IMR-90 (cell line): Measurements from ENCODE around the gene CSGALNACT2. TPM values are rescaled to one million over a fixed set of nuclear protein-coding genes. Genes with fewer than 3 reads are reported as not detected.

Experiments used
- ATAC-seq: fragments of 200-7000 bp; cut with Tn5 transposase; 2 replicates; pipeline ENCODE4 v1.9.1; 2020; ENCODE audit warnings: low read depth, mild to moderate bottlenecking, moderate library complexity
- BruUV-seq: library from RNA; stranded (reverse); fragments of 400-500 nt; replicated peaks from 2 replicates; lab custom pipeline; 2021; lab: Mats Ljungman, UMichigan
- CTCF ChIA-PET: fragments of 300-600 bp; formaldehyde crosslinking; extraction: SDS; loops from one replicate; lab custom pipeline; 2021; ENCODE audit warnings: antibody characterized with exemption; lab: Yijun Ruan, JAX
- POLR2A ChIA-PET: fragments of 300-600 bp; sonication (Branson Sonifier 250); formaldehyde crosslinking; loops from one replicate; lab custom pipeline; 2022; ENCODE audit warnings: antibody characterized with exemption; ENCODE audit not compliant: unreplicated experiment; lab: Charles Lee
- DNase-seq: peaks from one replicate; pipeline ENCODE4 v3.0.0; 2013
- H2AFZ ChIP-seq: replicated peaks from 2 replicates; pipeline ENCODE3; 2013; ENCODE audit warnings: low read length, mild to moderate bottlenecking; ENCODE audit not compliant: poor library complexity
- H2AK5ac ChIP-seq: 2 replicates; pipeline ENCODE4 v1.6.1; 2013; ENCODE audit warnings: low read depth, low read length, inconsistent platforms
- H2AK9ac ChIP-seq: replicated peaks from 2 replicates; pipeline ENCODE3; 2013; ENCODE audit warnings: mild to moderate bottlenecking, low read depth, low read length, moderate library complexity; ENCODE audit not compliant: poor library complexity
- H2BK120ac ChIP-seq: 2 replicates; pipeline ENCODE4 v1.6.1; 2013; ENCODE audit warnings: low read depth, low read length, inconsistent platforms
- H2BK15ac ChIP-seq: 3 replicates; pipeline ENCODE4 v1.6.1; 2013; ENCODE audit warnings: low read depth, low read length, inconsistent platforms
- H2BK20ac ChIP-seq: 2 replicates; pipeline ENCODE4 v1.6.1; 2013; ENCODE audit warnings: low read depth, mild to moderate bottlenecking, inconsistent platforms, low read length, moderate library complexity
- H2BK5ac ChIP-seq: 2 replicates; pipeline ENCODE4 v1.6.1; 2013; ENCODE audit warnings: mild to moderate bottlenecking, low read depth, low read length, inconsistent platforms; ENCODE audit not compliant: poor library complexity, severe bottlenecking
- H3K14ac ChIP-seq: replicated peaks from 2 replicates; pipeline ENCODE4 v1.6.1; 2013; ENCODE audit warnings: low read depth, low read length, inconsistent platforms
- H3K18ac ChIP-seq: 2 replicates; pipeline ENCODE4 v1.6.1; 2013; ENCODE audit warnings: low read depth, low read length, control low read depth
- H3K23ac ChIP-seq: 2 replicates; pipeline ENCODE4 v1.6.1; 2013; ENCODE audit warnings: low read depth, low read length, inconsistent platforms
- H3K27ac ChIP-seq: 2 replicates; pipeline ENCODE4 v1.5.1; 2013; ENCODE audit warnings: mild to moderate bottlenecking, control low read depth, low read length; ENCODE audit not compliant: insufficient read depth
- H3K27me3 ChIP-seq: 2 replicates; pipeline ENCODE4 v1.6.1; 2013; ENCODE audit warnings: low read length; ENCODE audit not compliant: control insufficient read depth, insufficient read depth
- H3K36me3 ChIP-seq: 2 replicates; pipeline ENCODE4 v1.6.1; 2013; ENCODE audit warnings: low read length, mixed read lengths; ENCODE audit not compliant: control insufficient read depth, insufficient read depth
- H3K4ac ChIP-seq: 2 replicates; pipeline ENCODE4 v1.6.1; 2013; ENCODE audit warnings: low read depth, low read length, inconsistent platforms
- H3K4me1 ChIP-seq: 2 replicates; pipeline ENCODE4 v1.6.1; 2013; ENCODE audit warnings: low read length, mixed read lengths; ENCODE audit not compliant: control insufficient read depth, insufficient read depth
- H3K4me2 ChIP-seq: 2 replicates; pipeline ENCODE4 v1.6.1; 2013; ENCODE audit warnings: low read depth, mild to moderate bottlenecking, control low read depth, low read length, moderate library complexity
- H3K4me3 ChIP-seq: 2 replicates; pipeline ENCODE4 v1.5.1; 2013; ENCODE audit warnings: low read depth, mild to moderate bottlenecking, control low read depth, low read length, moderate library complexity; ENCODE audit not compliant: insufficient read depth
- H3K56ac ChIP-seq: 2 replicates; pipeline ENCODE4 v1.6.1; 2013; ENCODE audit warnings: low read length, inconsistent platforms; ENCODE audit not compliant: insufficient read depth; ENCODE audit errors: extremely low read depth
- H3K79me1 ChIP-seq, 2 experiments: 2 replicates each; pipeline ENCODE4 v1.6.1; 2013; ENCODE audit warnings: low read length in 2 of 2, inconsistent platforms in 1 of 2, low read depth in 1 of 2
- H3K9ac ChIP-seq: 2 replicates; pipeline ENCODE4 v1.6.1; 2013; ENCODE audit warnings: low read depth, low read length, control low read depth
- H3K9me1 ChIP-seq: 2 replicates; pipeline ENCODE4 v1.6.1; 2013; ENCODE audit warnings: low read length, inconsistent platforms; ENCODE audit not compliant: insufficient read depth
- H3K9me3 ChIP-seq: 2 replicates; pipeline ENCODE4 v1.6.1; 2013; ENCODE audit warnings: low read length; ENCODE audit not compliant: control insufficient read depth, insufficient read depth
- H4K20me1 ChIP-seq: 2 replicates; pipeline ENCODE4 v1.6.1; 2013; ENCODE audit warnings: low read length, inconsistent platforms; ENCODE audit not compliant: insufficient read depth
- H4K5ac ChIP-seq: 2 replicates; pipeline ENCODE4 v1.6.1; 2013; ENCODE audit warnings: mild to moderate bottlenecking, low read depth, low read length, control low read depth
- H4K8ac ChIP-seq, 2 experiments: 2 replicates each; pipeline ENCODE4 v1.6.1; 2013; ENCODE audit warnings: low read depth in 2 of 2, low read length in 2 of 2, control low read depth in 1 of 2, inconsistent platforms in 1 of 2
- H4K91ac ChIP-seq: 2 replicates; pipeline ENCODE4 v1.6.1; 2013; ENCODE audit warnings: low read depth, low read length, inconsistent platforms; ENCODE audit not compliant: insufficient read depth
- CTCF ChIP-seq: conservative IDR thresholded peaks from 2 replicates; pipeline ENCODE4 v1.5.1; 2012; ENCODE audit warnings: mild to moderate bottlenecking, low read depth, low read length, improper control_type of control experiment
- ELK1 ChIP-seq: fragments of 150-350 bp; IDR thresholded peaks from 2 replicates; pipeline ENCODE4 v1.6.1; 2016; ENCODE audit warnings: low read depth, mild to moderate bottlenecking, low read length, moderate library complexity, borderline replicate concordance
- FOS ChIP-seq: fragments of 150-350 bp; IDR thresholded peaks from 2 replicates; pipeline ENCODE4 v1.6.1; 2016; ENCODE audit warnings: low read depth, low read length
- MAFK ChIP-seq: IDR thresholded peaks from 2 replicates; pipeline ENCODE4 v1.6.1; 2012; ENCODE audit warnings: low read depth, low read length, improper control_type of control experiment
- MAZ ChIP-seq: IDR thresholded peaks from 2 replicates; pipeline ENCODE4 v1.6.1; 2012; ENCODE audit warnings: low read depth, mild to moderate bottlenecking, low read length, improper control_type of control experiment, moderate library complexity, borderline replicate concordance
- MXI1 ChIP-seq: IDR thresholded peaks from 2 replicates; pipeline ENCODE4 v1.6.1; 2012; ENCODE audit warnings: low read depth, mild to moderate bottlenecking, low read length, moderate library complexity, borderline replicate concordance
- NFE2L2 ChIP-seq: fragments of 150-350 bp; IDR thresholded peaks from 2 replicates; pipeline ENCODE4 v1.6.1; 2016; ENCODE audit warnings: low read depth, mild to moderate bottlenecking, low read length
- POLR2A ChIP-seq: IDR thresholded peaks from 2 replicates; pipeline ENCODE4 v1.6.1; 2012; ENCODE audit warnings: mild to moderate bottlenecking, low read depth, low read length
- RFX5 ChIP-seq: IDR thresholded peaks from 2 replicates; pipeline ENCODE4 v1.8.0; 2012; ENCODE audit warnings: low read depth, mild to moderate bottlenecking, low read length, moderate library complexity
- WGBS, 2 experiments: methylation state at CpG; one replicate each; pipeline versions ENCODE4 v1.1.5 to v1.1.7; 2013; ENCODE audit warnings: missing lambda C conversion rate in 2 of 2; ENCODE audit not compliant: insufficient read length in 1 of 2; ENCODE audit errors: extremely low coverage in 2 of 2; 5-methylcytosine and 5-hydroxymethylcytosine counted together
- dilution Hi-C: fragments of 300-500 bp; cut with HindIII; formaldehyde crosslinking; loops from one replicate; pipeline ENCODE4 v1.14.3; 2018; ENCODE audit warnings: low sequenced_read_pairs; ENCODE audit not compliant: unreplicated experiment
- in situ Hi-C: fragments of 300-500 bp; cut with MboI; formaldehyde crosslinking; loops from 3 replicates; pipeline ENCODE4 v1.14.3; 2019; ENCODE audit warnings: low sequenced_read_pairs, inconsistent platforms, mixed read lengths
- intact Hi-C: fragments of 100-400 bp; cut with micrococcal nuclease; formaldehyde crosslinking; loops from 2 replicates; pipeline ENCODE4 v1.10.0; 2022
- polyA plus RNA-seq, 3 experiments: library from polyadenylated mRNA; depleted of rRNA; stranded (reverse); fragments of >200 nt; gene quantifications; 2 replicates each; pipeline ENCODE4 v1.2.3, GENCODE V29; 2012; ENCODE audit warnings: low replicate concordance in 1 of 3
- total RNA-seq: library from RNA; depleted of rRNA; stranded (reverse); fragments of >200 nt; gene quantifications from 2 replicates; pipeline ENCODE4 v1.2.3, GENCODE V29; 2012

CSGALNACT2 gene
- total and polyA plus RNA-seq, 2 of the 4 experiments (the other 2 are of a cell fraction): 6.5 to 13.1 TPM

GRCh38 chr10:43120929-43121314 is 17.3 kb upstream of the CSGALNACT2 start (continued):
- TF ChIP-seq CTCF: no peak
- no peak for TF ChIP-seq NFE2L2
- no peak for TF ChIP-seq MXI1

GRCh38 chr10:43121444-43121843 is 16.8 kb upstream of the CSGALNACT2 start:
- no peak overlapping the region for H3K23ac ChIP-seq
- H2BK20ac ChIP-seq: no peak overlapping the region
- H3K36me3 ChIP-seq: no peaks in the 10 kb centered on the region
- peaks cover 36% of the 10 kb centered on the region for H3K27me3 ChIP-seq
- H2AK9ac ChIP-seq: no peak overlapping the region
- no TSS peak for BruUV-seq
- no peak overlapping the region for H3K27ac ChIP-seq
- ChIA-PET CTCF (no interaction called here), POLR2A (no interaction called here)
- no CpG with 5 or more reads among the region's 1 CpG for WGBS, 2 experiments
- no peaks in the 10 kb centered on the region for H3K4me1 ChIP-seq
- no peak overlapping the region for H4K91ac ChIP-seq
- intact Hi-C loops (no loop called here), dilution Hi-C loops (no loop called here), in situ Hi-C loops (no loop called here)
- peak; percentile 15; the same call in 1 of the 2 replicates for ATAC-seq
- H3K4me2 ChIP-seq: no peak overlapping the region
- H3K9ac ChIP-seq: no peak overlapping the region
- H4K5ac ChIP-seq: no peak overlapping the region
- no peak overlapping the region for H3K4me3 ChIP-seq
- no peak overlapping the region for H2AFZ ChIP-seq
- no peaks in the 10 kb centered on the region for H3K79me1 ChIP-seq
- no peak overlapping the region for H4K8ac ChIP-seq
- H3K4ac ChIP-seq: no peak overlapping the region
- no peak overlapping the region for H2BK15ac ChIP-seq
- no peak overlapping the region for H3K56ac ChIP-seq
- no peak overlapping the region for H3K14ac ChIP-seq
- H3K18ac ChIP-seq: no peak overlapping the region
- H4K20me1 ChIP-seq: no peaks in the 10 kb centered on the region
- DNase-seq: no peak
- 0 out of 2 replicates have a peak, but pooled peaks cover 4% of the 10 kb centered on the region for H3K9me1 ChIP-seq
- H2BK5ac ChIP-seq: no peak overlapping the region
- TF ChIP-seq MAZ (no peak), MAFK (no peak), RFX5 (no peak), POLR2A (no peak), MXI1 (no peak), ELK1 (no peak), FOS (no peak)
- no peaks in the 10 kb centered on the region for H3K9me3 ChIP-seq
- H2BK120ac ChIP-seq: no peak overlapping the region
- no peak overlapping the region for H2AK5ac ChIP-seq
